HEK293 (cell line): ENCODE measurements around the gene HSFX4.

Experiments used
- CTCF ChIA-PET: fragments of 350-600 bp; formaldehyde crosslinking; extraction: SDS; loops from one replicate; lab custom pipeline; 2021; ENCODE audit warnings: antibody characterized with exemption; lab: Yijun Ruan, JAX
- POLR2A ChIA-PET: fragments of 300-600 bp; formaldehyde crosslinking; extraction: SDS; loops from one replicate; lab custom pipeline; 2020; ENCODE audit warnings: antibody characterized with exemption, inconsistent platforms; lab: Yijun Ruan, JAX
- H3K27ac ChIP-seq: fragments of 200-500 bp; sonication (Bioruptor generic); 2 replicates; pipeline ENCODE4 v1.5.1; 2014; ENCODE audit warnings: low read depth, low read length, control low read depth, inconsistent platforms; ENCODE audit errors: extremely low read depth
- H3K36me3 ChIP-seq, 2 experiments: fragments of 200-500 bp in 1 of 2; sonication (Bioruptor generic) in 1 of 2; 1 replicate in 1 of 2; 2 replicates in 1 of 2; pipeline ENCODE4 v1.5.1; 2014 to 2017; ENCODE audit warnings: inconsistent platforms in 2 of 2, low read length in 2 of 2; ENCODE audit not compliant: control insufficient read depth in 2 of 2, insufficient read depth in 1 of 2
- H3K4me1 ChIP-seq: fragments of 200-500 bp; sonication (Bioruptor generic); 2 replicates; pipeline ENCODE4 v1.5.1; 2014; ENCODE audit warnings: mild to moderate bottlenecking, low read length, inconsistent platforms; ENCODE audit not compliant: control insufficient read depth, insufficient read depth
- H3K4me3 ChIP-seq: 2 replicates; pipeline ENCODE4 v1.5.1; 2011; ENCODE audit warnings: low read depth, mild to moderate bottlenecking, control low read depth, low read length, moderate library complexity
- H3K9me3 ChIP-seq: fragments of 200-500 bp; sonication (Bioruptor generic); 2 replicates; pipeline ENCODE4 v1.5.1; 2014; ENCODE audit warnings: low read depth, low read length, inconsistent platforms; ENCODE audit not compliant: control insufficient read depth, insufficient read depth
- GLIS1 ChIP-seq: fragments of 450-650 bp; formaldehyde crosslinking; IDR thresholded peaks from 2 replicates; pipeline ENCODE4 v1.5.1; 2016; ENCODE audit warnings: missing biosample characterization, missing genetic modification characterization
- HOXD13 ChIP-seq: sonication (generic); formaldehyde crosslinking; IDR thresholded peaks from 2 replicates; pipeline ENCODE4 v1.8.0; 2022; ENCODE audit warnings: missing genetic modification reagents, borderline replicate concordance
- KLF8 ChIP-seq: fragments of 450-650 bp; formaldehyde crosslinking; IDR thresholded peaks from 2 replicates; pipeline ENCODE4 v1.5.1; 2016; ENCODE audit warnings: missing biosample characterization, missing genetic modification characterization
- KLF9 ChIP-seq: fragments of 450-650 bp; formaldehyde crosslinking; IDR thresholded peaks from 2 replicates; pipeline ENCODE4 v1.5.1; 2016; ENCODE audit warnings: missing biosample characterization, missing genetic modification characterization, low read depth
- PATZ1 ChIP-seq: fragments of 450-650 bp; formaldehyde crosslinking; IDR thresholded peaks from 2 replicates; pipeline ENCODE4 v1.5.1; 2016; ENCODE audit warnings: missing biosample characterization, missing genetic modification characterization
- ZBTB17 ChIP-seq: fragments of 450-650 bp; formaldehyde crosslinking; IDR thresholded peaks from 2 replicates; pipeline ENCODE4 v1.5.1; 2016; ENCODE audit warnings: missing biosample characterization, missing genetic modification characterization
- ZBTB48 ChIP-seq: fragments of 450-650 bp; formaldehyde crosslinking; IDR thresholded peaks from 2 replicates; pipeline ENCODE4 v1.5.1; 2016; ENCODE audit warnings: missing biosample characterization, missing genetic modification characterization
- ZEB2 ChIP-seq: fragments of 450-650 bp; formaldehyde crosslinking; IDR thresholded peaks from 2 replicates; pipeline ENCODE4 v1.5.1; 2016; ENCODE audit warnings: missing biosample characterization, missing genetic modification characterization
- ZFHX2 ChIP-seq: fragments of 450-650 bp; formaldehyde crosslinking; conservative IDR thresholded peaks from 2 replicates; pipeline ENCODE4 v1.5.1; 2016; ENCODE audit warnings: missing biosample characterization, missing genetic modification characterization
- ZNF335 ChIP-seq: fragments of 450-650 bp; formaldehyde crosslinking; conservative IDR thresholded peaks from 2 replicates; pipeline ENCODE4 v1.5.1; 2016; ENCODE audit warnings: missing biosample characterization, missing genetic modification characterization
- ZNF791 ChIP-seq: fragments of 450-650 bp; formaldehyde crosslinking; IDR thresholded peaks from 2 replicates; pipeline ENCODE4 v1.5.1; 2016; ENCODE audit warnings: missing biosample characterization, missing genetic modification characterization
- ZXDB ChIP-seq: fragments of 450-650 bp; formaldehyde crosslinking; IDR thresholded peaks from 2 replicates; pipeline ENCODE4 v1.5.1; 2016; ENCODE audit warnings: missing biosample characterization, missing genetic modification characterization
- TF ChIP-seq, protein P1 (sequence below): fragments of 450-650 bp; formaldehyde crosslinking; IDR thresholded peaks from 2 replicates; pipeline ENCODE4 v1.5.0; 2017; ENCODE audit warnings: missing biosample characterization, missing genetic modification characterization, borderline replicate concordance
- TF ChIP-seq, protein P2 (sequence below): fragments of 450-650 bp; formaldehyde crosslinking; IDR thresholded peaks from 2 replicates; pipeline ENCODE4 v1.5.1; 2016; ENCODE audit warnings: missing biosample characterization, missing genetic modification characterization
- TF ChIP-seq, protein P3 (sequence below): fragments of 450-650 bp; formaldehyde crosslinking; IDR thresholded peaks from 2 replicates; pipeline ENCODE4 v1.5.1; 2017; ENCODE audit warnings: missing biosample characterization, missing genetic modification characterization
- TF ChIP-seq, protein P4 (sequence below): fragments of 450-650 bp; formaldehyde crosslinking; IDR thresholded peaks from 2 replicates; pipeline ENCODE4 v1.5.1; 2017; ENCODE audit warnings: missing biosample characterization, missing genetic modification characterization
- TF ChIP-seq, protein P5 (sequence below): fragments of 450-650 bp; formaldehyde crosslinking; IDR thresholded peaks from 2 replicates; pipeline ENCODE4 v1.5.1; 2016; ENCODE audit warnings: missing biosample characterization, missing genetic modification characterization
- TF ChIP-seq, protein P6 (sequence below): fragments of 450-650 bp; formaldehyde crosslinking; IDR thresholded peaks from 2 replicates; pipeline ENCODE4 v1.5.1; 2016; ENCODE audit warnings: missing biosample characterization, missing genetic modification characterization
- TF ChIP-seq, protein P7 (sequence below): fragments of 450-650 bp; formaldehyde crosslinking; IDR thresholded peaks from 2 replicates; pipeline ENCODE4 v1.5.1; 2016; ENCODE audit warnings: missing biosample characterization, missing genetic modification characterization

HSFX4 gene

GRCh38 chrX:149939655-149939904, 10.2 kb downstream of the HSFX4 start (continued):
- TF ChIP-seq, protein P1, sequence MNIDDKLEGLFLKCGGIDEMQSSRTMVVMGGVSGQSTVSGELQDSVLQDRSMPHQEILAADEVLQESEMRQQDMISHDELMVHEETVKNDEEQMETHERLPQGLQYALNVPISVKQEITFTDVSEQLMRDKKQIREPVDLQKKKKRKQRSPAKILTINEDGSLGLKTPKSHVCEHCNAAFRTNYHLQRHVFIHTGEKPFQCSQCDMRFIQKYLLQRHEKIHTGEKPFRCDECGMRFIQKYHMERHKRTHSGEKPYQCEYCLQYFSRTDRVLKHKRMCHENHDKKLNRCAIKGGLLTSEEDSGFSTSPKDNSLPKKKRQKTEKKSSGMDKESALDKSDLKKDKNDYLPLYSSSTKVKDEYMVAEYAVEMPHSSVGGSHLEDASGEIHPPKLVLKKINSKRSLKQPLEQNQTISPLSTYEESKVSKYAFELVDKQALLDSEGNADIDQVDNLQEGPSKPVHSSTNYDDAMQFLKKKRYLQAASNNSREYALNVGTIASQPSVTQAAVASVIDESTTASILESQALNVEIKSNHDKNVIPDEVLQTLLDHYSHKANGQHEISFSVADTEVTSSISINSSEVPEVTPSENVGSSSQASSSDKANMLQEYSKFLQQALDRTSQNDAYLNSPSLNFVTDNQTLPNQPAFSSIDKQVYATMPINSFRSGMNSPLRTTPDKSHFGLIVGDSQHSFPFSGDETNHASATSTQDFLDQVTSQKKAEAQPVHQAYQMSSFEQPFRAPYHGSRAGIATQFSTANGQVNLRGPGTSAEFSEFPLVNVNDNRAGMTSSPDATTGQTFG (tag by site-specific recombination): no peak
- no peak for TF ChIP-seq HOXD13 (CRISPR knock-in tag)
- peak; percentile 48 for TF ChIP-seq KLF8 (tag by site-specific recombination)
- TF ChIP-seq, protein P2, sequence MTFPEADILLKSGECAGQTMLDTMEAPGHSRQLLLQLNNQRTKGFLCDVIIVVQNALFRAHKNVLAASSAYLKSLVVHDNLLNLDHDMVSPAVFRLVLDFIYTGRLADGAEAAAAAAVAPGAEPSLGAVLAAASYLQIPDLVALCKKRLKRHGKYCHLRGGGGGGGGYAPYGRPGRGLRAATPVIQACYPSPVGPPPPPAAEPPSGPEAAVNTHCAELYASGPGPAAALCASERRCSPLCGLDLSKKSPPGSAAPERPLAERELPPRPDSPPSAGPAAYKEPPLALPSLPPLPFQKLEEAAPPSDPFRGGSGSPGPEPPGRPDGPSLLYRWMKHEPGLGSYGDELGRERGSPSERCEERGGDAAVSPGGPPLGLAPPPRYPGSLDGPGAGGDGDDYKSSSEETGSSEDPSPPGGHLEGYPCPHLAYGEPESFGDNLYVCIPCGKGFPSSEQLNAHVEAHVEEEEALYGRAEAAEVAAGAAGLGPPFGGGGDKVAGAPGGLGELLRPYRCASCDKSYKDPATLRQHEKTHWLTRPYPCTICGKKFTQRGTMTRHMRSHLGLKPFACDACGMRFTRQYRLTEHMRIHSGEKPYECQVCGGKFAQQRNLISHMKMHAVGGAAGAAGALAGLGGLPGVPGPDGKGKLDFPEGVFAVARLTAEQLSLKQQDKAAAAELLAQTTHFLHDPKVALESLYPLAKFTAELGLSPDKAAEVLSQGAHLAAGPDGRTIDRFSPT (tag by site-specific recombination): no peak
- no peak for TF ChIP-seq ZFHX2

GRCh38 chrX:149939905-149940673, 10.7 kb downstream of the HSFX4 start:
- Histone ChIP-seq H3K4me3 (peak overlapping the region; percentile 41), H3K9me3 (no peaks in the 10 kb centered on the region), H3K4me1 (no peaks in the 10 kb centered on the region), H3K27ac (peak overlapping the region; percentile 50), H3K36me3 (peaks cover 0 to 12% of the 10 kb centered on the region in 2 experiments; a peak in 2 of 3 replicates)
- ChIA-PET POLR2A (interaction anchor here (0.7 to 3.8 kb wide), 5 partner anchors 24 to 753 kb away, joined by 3 to 51 read pairs (median 5); partner anchors contain the start of genes EOLA1, MAMLD1, MTM1 and MTMR1), CTCF (interaction anchor here (0.6 to 2.1 kb wide), 12 partner anchors 10 to 1040 kb away, joined by 3 to 11 read pairs (median 4); no protein-coding TSS in a partner anchor)
- TF ChIP-seq ZNF335 (tag by site-specific recombination) (0 out of 2 replicates have a peak, but pooled peaks have one; percentile 21), KLF9 (tag by site-specific recombination) (peak; percentile 94), ZBTB17 (peak; percentile 74), GLIS1 (tag by site-specific recombination) (peak; percentile 66), ZXDB (tag by site-specific recombination) (peak; percentile 97), PATZ1 (peak; percentile 99), ZBTB48 (tag by site-specific recombination) (no peak), ZNF791 (tag by site-specific recombination) (no peak), KLF8 (tag by site-specific recombination) (peak; percentile 91), ZEB2 (peak; percentile 57; the same call in 1 of the 2 replicates)
- TF ChIP-seq, protein P3, sequence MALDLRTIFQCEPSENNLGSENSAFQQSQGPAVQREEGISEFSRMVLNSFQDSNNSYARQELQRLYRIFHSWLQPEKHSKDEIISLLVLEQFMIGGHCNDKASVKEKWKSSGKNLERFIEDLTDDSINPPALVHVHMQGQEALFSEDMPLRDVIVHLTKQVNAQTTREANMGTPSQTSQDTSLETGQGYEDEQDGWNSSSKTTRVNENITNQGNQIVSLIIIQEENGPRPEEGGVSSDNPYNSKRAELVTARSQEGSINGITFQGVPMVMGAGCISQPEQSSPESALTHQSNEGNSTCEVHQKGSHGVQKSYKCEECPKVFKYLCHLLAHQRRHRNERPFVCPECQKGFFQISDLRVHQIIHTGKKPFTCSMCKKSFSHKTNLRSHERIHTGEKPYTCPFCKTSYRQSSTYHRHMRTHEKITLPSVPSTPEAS (tag by site-specific recombination): no peak
- TF ChIP-seq, protein P4, sequence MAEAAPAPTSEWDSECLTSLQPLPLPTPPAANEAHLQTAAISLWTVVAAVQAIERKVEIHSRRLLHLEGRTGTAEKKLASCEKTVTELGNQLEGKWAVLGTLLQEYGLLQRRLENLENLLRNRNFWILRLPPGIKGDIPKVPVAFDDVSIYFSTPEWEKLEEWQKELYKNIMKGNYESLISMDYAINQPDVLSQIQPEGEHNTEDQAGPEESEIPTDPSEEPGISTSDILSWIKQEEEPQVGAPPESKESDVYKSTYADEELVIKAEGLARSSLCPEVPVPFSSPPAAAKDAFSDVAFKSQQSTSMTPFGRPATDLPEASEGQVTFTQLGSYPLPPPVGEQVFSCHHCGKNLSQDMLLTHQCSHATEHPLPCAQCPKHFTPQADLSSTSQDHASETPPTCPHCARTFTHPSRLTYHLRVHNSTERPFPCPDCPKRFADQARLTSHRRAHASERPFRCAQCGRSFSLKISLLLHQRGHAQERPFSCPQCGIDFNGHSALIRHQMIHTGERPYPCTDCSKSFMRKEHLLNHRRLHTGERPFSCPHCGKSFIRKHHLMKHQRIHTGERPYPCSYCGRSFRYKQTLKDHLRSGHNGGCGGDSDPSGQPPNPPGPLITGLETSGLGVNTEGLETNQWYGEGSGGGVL (tag by site-specific recombination): peak; percentile 83
- TF ChIP-seq, protein P5, sequence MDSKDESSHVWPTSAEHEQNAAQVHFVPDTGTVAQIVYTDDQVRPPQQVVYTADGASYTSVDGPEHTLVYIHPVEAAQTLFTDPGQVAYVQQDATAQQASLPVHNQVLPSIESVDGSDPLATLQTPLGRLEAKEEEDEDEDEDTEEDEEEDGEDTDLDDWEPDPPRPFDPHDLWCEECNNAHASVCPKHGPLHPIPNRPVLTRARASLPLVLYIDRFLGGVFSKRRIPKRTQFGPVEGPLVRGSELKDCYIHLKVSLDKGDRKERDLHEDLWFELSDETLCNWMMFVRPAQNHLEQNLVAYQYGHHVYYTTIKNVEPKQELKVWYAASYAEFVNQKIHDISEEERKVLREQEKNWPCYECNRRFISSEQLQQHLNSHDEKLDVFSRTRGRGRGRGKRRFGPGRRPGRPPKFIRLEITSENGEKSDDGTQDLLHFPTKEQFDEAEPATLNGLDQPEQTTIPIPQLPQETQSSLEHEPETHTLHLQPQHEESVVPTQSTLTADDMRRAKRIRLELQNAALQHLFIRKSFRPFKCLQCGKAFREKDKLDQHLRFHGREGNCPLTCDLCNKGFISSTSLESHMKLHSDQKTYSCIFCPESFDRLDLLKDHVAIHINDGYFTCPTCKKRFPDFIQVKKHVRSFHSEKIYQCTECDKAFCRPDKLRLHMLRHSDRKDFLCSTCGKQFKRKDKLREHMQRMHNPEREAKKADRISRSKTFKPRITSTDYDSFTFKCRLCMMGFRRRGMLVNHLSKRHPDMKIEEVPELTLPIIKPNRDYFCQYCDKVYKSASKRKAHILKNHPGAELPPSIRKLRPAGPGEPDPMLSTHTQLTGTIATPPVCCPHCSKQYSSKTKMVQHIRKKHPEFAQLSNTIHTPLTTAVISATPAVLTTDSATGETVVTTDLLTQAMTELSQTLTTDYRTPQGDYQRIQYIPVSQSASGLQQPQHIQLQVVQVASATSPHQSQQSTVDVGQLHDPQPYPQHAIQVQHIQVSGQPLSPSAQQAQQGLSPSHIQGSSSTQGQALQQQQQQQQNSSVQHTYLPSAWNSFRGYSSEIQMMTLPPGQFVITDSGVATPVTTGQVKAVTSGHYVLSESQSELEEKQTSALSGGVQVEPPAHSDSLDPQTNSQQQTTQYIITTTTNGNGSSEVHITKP (tag by site-specific recombination): peak; percentile 75
- TF ChIP-seq, protein P6, sequence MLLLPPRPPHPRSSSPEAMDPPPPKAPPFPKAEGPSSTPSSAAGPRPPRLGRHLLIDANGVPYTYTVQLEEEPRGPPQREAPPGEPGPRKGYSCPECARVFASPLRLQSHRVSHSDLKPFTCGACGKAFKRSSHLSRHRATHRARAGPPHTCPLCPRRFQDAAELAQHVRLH (tag by site-specific recombination): peak; percentile 54; the same call in 1 of the 2 replicates
- TF ChIP-seq, protein P7, sequence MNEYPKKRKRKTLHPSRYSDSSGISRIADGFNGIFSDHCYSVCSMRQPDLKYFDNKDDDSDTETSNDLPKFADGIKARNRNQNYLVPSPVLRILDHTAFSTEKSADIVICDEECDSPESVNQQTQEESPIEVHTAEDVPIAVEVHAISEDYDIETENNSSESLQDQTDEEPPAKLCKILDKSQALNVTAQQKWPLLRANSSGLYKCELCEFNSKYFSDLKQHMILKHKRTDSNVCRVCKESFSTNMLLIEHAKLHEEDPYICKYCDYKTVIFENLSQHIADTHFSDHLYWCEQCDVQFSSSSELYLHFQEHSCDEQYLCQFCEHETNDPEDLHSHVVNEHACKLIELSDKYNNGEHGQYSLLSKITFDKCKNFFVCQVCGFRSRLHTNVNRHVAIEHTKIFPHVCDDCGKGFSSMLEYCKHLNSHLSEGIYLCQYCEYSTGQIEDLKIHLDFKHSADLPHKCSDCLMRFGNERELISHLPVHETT (tag by site-specific recombination): no peak
